ENCODE data around the gene CLEC10A.

CLEC10A gene

DNA sequence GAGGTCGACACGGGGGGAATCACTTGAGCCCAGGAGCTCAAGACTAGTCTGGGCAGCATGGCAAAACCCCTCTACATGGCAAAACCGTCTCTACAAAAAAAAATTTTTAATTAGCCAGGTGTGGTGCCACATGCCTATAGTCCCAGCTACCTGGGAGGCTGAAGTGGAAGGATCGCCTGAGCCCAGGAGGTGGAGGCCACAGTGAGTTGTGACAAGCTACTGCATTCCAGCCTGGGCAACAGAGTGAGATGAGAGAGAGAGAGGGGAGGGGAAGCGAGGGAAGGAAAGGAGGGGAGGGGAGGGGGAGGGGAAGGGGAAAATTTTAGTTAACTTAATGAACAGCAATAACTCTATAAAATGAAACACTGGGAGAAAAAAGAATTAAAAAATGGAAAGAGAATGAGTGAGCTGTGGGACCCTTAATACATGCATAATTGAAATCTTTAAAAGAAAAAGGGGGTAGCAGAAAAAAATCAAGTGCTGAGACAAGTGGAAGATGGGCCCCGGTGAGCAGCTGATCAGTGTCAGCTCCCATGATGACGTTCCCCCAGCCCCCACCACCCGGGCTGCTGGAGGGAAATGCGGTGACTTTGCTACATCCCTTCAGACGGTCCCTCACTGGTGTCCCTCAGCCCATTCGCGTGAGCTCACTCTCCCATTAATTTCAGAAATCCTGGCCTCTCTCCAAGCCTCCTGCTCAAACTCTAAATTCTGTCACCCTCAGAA is 31.9 kb upstream of the CLEC10A start:
- no peak overlapping the region for H3K27ac ChIP-seq
- no peak for TF ChIP-seq ZFX (IDR thresholded peaks at IDR 0.05; ENCODE audit: borderline replicate concordance)
- TF ChIP-seq, protein P1, sequence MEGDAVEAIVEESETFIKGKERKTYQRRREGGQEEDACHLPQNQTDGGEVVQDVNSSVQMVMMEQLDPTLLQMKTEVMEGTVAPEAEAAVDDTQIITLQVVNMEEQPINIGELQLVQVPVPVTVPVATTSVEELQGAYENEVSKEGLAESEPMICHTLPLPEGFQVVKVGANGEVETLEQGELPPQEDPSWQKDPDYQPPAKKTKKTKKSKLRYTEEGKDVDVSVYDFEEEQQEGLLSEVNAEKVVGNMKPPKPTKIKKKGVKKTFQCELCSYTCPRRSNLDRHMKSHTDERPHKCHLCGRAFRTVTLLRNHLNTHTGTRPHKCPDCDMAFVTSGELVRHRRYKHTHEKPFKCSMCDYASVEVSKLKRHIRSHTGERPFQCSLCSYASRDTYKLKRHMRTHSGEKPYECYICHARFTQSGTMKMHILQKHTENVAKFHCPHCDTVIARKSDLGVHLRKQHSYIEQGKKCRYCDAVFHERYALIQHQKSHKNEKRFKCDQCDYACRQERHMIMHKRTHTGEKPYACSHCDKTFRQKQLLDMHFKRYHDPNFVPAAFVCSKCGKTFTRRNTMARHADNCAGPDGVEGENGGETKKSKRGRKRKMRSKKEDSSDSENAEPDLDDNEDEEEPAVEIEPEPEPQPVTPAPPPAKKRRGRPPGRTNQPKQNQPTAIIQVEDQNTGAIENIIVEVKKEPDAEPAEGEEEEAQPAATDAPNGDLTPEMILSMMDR (IDR thresholded peaks at IDR 0.05): no peak

DNA sequence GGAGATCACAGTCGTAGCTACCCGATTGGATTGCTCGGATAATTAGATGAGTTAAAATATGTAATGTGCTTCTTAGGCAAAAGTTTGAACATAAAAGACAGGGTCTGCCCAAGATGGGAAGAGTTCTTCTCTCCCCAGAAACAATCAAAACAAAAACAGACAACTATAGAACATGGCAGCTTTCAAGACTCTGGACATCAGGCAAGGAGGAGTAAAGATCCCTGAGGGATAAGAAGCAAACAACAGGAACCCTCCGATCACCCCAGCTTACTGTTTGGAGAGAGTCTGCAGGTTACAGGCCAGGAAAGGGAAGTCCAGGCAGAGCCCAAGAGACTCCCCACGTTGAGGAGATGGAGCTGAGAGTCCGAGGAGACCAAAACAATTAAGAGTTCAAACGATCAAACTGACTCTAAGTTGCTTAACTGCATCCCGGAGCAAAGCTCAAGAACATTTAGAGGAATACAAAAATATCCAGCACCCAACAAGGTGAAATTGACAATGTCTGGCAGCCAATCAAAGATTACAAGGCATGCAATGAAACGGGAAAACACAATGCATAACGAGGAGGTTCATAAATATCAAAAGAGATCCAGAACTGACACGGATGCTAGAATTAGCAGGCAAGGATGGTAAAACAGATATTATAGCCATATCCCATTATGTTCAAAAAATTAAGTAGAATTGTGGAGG is 30.7 kb upstream of the CLEC10A start:
- TF ChIP-seq, protein P1 (IDR thresholded peaks at IDR 0.05): no peak
- no peak overlapping the region for H3K27ac ChIP-seq

DNA sequence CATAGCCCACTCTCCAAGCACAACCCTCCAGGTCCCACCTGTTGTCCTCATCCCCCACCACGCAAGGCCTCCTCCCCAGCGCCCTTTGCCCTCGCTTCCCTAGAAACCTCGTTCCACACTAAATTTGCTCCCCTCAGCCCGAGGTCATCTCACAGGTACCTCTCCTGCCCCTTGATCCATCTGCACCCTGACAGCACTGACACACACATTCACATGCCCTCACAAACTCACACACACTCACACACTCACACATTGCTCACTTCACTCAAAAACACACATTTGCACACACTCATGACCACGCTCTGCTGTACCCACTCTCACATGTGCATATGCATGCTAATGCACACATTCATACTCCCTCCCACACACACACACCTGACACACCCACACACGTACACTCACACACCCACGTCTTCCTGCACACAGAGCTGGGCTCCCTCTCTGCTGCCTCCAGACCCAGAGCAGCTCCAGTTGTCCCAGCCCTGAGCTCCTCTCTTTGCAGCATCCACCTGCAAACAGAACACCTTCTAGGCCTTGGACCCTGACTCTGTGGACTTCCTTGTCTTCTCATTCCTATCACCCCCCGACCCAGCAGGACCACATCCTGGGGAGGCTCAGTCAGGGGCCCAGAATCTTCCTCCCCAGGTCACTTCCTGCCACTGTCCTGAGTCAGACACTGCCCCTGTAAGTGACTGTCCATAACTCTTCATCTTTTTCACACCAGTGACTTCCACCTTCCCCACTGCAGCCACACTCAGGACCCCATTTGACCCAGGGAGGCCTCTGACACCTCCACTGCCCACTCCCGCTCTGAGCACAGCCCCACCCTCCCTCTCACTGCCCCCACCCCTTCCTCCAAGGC is 29.6 kb upstream of the CLEC10A start:
- H3K27ac ChIP-seq: no peak overlapping the region
- TF ChIP-seq ZFX (IDR thresholded peaks at IDR 0.05; ENCODE audit: borderline replicate concordance): no peak
- TF ChIP-seq, protein P1 (IDR thresholded peaks at IDR 0.05): no peak

DNA sequence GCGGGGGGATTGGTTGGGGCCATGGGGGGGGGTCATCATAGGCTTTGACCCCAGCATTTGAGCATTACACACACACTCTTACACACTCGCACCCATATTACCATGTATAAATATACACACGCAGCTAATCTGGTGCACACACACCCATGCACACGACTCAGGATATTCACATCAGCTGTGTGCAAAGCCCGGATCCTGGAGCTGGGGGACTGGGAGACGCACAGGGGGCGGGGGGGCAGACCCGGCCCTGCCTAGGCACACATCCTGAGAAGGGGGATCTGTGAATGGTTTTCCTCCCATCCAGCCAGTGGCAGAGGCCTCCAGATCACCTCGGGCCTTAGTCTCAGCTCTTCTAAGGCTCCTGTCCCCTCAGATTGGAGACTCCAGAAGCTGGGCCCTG is 28.9 kb upstream of the CLEC10A start:
- TF ChIP-seq, protein P1 (IDR thresholded peaks at IDR 0.05): no peak
- TF ChIP-seq ZFX (IDR thresholded peaks at IDR 0.05; ENCODE audit: borderline replicate concordance): no peak
- no peak overlapping the region for H3K27ac ChIP-seq

DNA sequence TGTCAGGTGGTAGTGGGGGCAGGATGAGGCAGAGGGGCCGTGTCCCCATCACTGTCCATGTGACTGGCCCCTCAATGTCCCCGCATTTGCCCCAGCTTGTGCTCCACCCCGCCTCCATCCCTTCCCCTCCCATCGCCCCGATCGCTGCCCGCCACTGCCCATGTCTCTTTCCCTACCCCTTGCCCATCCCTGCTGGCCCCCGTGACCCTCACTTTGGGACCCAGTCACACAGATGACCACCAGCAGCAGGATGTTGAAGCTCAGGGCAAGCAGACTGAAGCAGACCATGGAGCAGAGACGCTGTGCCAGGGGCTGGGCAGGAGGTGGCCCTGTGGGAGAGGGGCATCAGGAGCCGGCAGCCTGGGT is 28.5 kb upstream of the CLEC10A start:
- no peak for TF ChIP-seq ZFX (IDR thresholded peaks at IDR 0.05; ENCODE audit: borderline replicate concordance)
- TF ChIP-seq, protein P1 (IDR thresholded peaks at IDR 0.05): no peak
- no peak overlapping the region for H3K27ac ChIP-seq

DNA sequence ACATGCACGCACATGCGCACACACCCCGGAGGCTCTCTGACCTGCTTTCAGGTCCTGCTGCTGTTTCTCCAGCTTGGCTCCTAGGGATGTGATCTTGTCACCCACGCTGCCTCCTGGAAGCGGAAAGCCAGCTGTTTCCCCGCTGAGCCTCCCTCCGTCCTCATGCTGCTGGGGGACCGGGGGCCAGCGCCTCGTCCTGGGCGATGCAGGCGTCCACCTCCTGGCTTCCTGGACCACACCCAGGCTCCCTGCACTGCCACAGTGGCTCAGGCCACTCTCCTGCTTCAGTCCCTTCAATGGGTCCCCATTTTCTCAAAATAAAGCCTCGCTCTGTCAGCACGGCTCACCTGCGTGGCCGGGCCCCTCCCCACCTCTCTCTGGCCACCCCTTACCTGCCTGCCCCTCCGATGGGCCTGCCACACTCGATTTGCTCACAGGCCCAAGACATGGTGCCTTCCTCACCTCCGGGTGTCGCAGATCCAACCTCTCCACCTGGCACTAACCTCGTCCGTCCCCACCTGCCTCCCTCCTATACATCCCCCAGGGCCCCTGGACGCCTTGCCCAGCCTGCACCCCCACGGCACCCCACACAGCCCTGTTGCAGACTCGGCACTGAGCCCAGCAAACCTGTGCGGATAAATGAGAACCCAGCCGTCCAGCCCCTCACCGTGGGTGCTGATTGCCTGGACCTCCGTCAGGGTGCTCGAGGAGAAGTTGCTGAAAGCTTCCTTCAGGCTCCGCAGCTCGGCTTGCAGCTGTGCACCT is 27.9 kb upstream of the CLEC10A start:
- no peak overlapping the region for H3K27ac ChIP-seq
- TF ChIP-seq, protein P1 (IDR thresholded peaks at IDR 0.05): no peak
- TF ChIP-seq ZFX (IDR thresholded peaks at IDR 0.05; ENCODE audit: borderline replicate concordance): no peak
